BLaER1 (cell line): ENCODE measurements around the gene NEUROG1.
"Not testable (repeated sequence)": the region's sequence is repeated elsewhere in the genome, so short reads cannot be mapped to it uniquely, and the experiment has no call there.

Experiments
- H3K27ac ChIP-seq: shearing (Covaris generic); formaldehyde crosslinking; 2 replicates; pipeline ENCODE4 v1.8.1; 2022
- H3K27me3 ChIP-seq: shearing (Covaris generic); formaldehyde crosslinking; 2 replicates; pipeline ENCODE4 v1.8.1; 2022
- H3K36me3 ChIP-seq: shearing (Covaris generic); formaldehyde crosslinking; 2 replicates; pipeline ENCODE4 v1.8.1; 2022
- H3K4me1 ChIP-seq: shearing (Covaris generic); formaldehyde crosslinking; 2 replicates; pipeline ENCODE4 v1.8.1; 2022
- H3K4me2 ChIP-seq: shearing (Covaris generic); formaldehyde crosslinking; 2 replicates; pipeline ENCODE4 v1.8.1; 2022
- H3K4me3 ChIP-seq: shearing (Covaris generic); formaldehyde crosslinking; 2 replicates; pipeline ENCODE4 v1.8.1; 2022
- H3K9ac ChIP-seq: shearing (Covaris generic); formaldehyde crosslinking; 2 replicates; pipeline ENCODE4 v1.8.1; 2022
- H3K9me3 ChIP-seq: shearing (Covaris generic); formaldehyde crosslinking; 2 replicates; pipeline ENCODE4 v1.8.1; 2022
- H4K20me1 ChIP-seq: shearing (Covaris generic); formaldehyde crosslinking; 2 replicates; pipeline ENCODE4 v1.8.1; 2022
- Cebpa-rat ChIP-seq: shearing (Covaris generic); IDR thresholded peaks from 2 replicates; pipeline ENCODE4 v1.8.1; 2022

The NEUROG1 gene

DNA sequence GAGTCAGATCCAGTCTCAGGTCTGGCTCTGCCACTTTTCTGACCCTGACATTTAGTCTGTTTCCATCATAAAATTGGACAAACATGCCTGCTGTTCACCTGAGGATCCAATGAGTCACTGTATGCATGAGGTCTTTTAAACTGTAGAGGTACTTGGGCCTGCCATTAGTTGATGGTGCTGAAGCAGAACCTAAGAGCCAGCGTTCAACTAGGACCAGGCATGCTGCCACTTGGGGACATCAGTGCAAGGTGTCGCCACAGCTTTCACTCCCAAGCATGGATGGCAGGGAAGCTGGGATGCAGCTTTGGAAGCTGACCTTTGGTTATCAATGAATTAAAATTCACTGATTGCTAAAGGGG is 37.1 kb downstream of the NEUROG1 start:
- Histone ChIP-seq H3K4me1 (peaks cover 34% of the 10 kb centered on the region), H3K36me3 (no peaks in the 10 kb centered on the region), H3K4me3 (no peak overlapping the region), H3K4me2 (peak overlapping the region; percentile 24; the same call in 1 of the 2 replicates), H3K9me3 (no peaks in the 10 kb centered on the region), H4K20me1 (no peaks in the 10 kb centered on the region), H3K9ac (no peak overlapping the region), H3K27ac (no peak overlapping the region), H3K27me3 (peaks cover 13% of the 10 kb centered on the region)
- TF ChIP-seq Cebpa-rat, result no peak

GRCh38 chr5:135497971-135498636 is 37.7 kb downstream of the NEUROG1 start:
- no peak overlapping the region for H3K4me3 ChIP-seq

DNA sequence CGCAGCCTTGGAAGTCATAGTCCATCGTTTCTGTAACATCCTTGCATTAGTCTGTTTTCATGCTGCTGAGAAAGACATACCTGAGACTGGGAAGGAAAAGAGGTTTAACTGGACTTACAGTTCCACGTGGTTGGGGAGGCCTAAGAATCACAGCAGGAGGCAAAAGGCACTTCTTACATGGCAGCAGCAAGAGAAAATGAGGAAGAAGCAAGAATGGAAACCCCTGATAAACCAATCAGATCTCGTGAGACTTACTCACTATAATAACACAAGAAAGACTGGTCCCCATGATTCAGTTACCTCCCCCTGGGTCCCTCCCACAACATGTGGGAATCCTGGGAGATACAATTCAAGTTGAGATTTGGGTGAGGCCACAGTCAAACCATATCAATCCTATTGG is 40.2 kb downstream of the NEUROG1 start:
- not testable (repeated sequence) for H3K27ac ChIP-seq, H3K9ac ChIP-seq, H3K4me3 ChIP-seq, H3K4me2 ChIP-seq, H3K9me3 ChIP-seq, H4K20me1 ChIP-seq, H3K36me3 ChIP-seq
- Histone ChIP-seq H3K4me1 (peaks cover 12% of the 10 kb centered on the region), H3K27me3 (peaks cover 43% of the 10 kb centered on the region)

More at GRCh38 chr5:135497971-135498636, 37.7 kb downstream of the NEUROG1 start:
- H3K4me2 ChIP-seq, result peak overlapping the region; percentile 24; the same call in 1 of the 2 replicates
- no peak overlapping the region for H3K27ac ChIP-seq
- H3K27me3 ChIP-seq, result peaks cover 18% of the 10 kb centered on the region
- no peak overlapping the region for H3K9ac ChIP-seq
- no peaks in the 10 kb centered on the region for H3K9me3 ChIP-seq
- H3K4me1 ChIP-seq, result peaks cover 29% of the 10 kb centered on the region
- no peaks in the 10 kb centered on the region for H3K36me3 ChIP-seq
- no peak for TF ChIP-seq Cebpa-rat
- no peaks in the 10 kb centered on the region for H4K20me1 ChIP-seq

GRCh38 chr5:135494196-135494595 is 41.6 kb downstream of the NEUROG1 start:
- Histone ChIP-seq H3K4me3 (no peak overlapping the region), H3K9ac (no peak overlapping the region), H3K27me3 (peaks cover 57% of the 10 kb centered on the region), H4K20me1 (peaks cover 21% of the 10 kb centered on the region), H3K4me2 (no peak overlapping the region), H3K9me3 (peaks cover 11% of the 10 kb centered on the region; the same call in 1 of the 2 replicates), H3K27ac (no peak overlapping the region), H3K4me1 (peaks cover 25% of the 10 kb centered on the region), H3K36me3 (no peaks in the 10 kb centered on the region)
- TF ChIP-seq Cebpa-rat, result no peak

DNA sequence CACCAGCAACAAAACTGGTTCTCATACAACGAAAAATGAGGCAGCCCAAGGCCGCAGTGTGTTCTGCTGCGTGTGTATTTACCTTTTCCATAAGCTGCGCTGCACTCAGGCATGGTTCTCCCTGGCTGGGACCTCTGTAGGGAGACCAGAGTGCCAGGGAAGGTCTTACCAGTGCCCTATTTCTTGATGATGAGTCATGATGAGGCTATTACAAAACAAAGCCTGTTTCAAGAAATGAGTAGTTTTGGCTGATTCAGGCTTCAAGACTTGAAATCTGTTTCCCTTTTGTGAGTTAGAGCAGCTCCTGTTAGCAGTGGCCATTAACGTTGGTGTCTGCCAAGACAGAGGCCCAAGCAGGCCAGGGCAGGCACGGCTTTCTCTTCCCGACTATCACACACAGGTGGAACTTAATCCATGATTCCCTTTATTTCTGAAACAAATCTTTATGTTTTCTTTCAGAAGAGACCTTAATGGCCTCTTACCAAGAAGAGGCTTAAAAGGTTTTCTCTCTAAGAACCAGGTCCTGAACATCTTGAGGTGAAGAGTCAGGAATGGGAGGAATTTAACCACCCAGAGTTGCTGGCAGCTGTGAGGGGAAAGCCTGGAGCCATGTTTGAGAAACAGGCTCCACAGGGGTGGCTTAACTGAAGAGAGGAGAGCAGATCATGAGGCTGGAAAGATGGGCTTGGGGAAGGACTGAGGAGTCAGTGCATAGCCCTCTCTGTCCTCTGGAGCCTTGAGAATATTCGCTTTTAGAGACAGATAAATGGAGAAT is 42.2 kb downstream of the NEUROG1 start:
- Histone ChIP-seq H3K4me2 (no peak overlapping the region), H3K9ac (no peak overlapping the region), H3K27ac (no peak overlapping the region)

DNA sequence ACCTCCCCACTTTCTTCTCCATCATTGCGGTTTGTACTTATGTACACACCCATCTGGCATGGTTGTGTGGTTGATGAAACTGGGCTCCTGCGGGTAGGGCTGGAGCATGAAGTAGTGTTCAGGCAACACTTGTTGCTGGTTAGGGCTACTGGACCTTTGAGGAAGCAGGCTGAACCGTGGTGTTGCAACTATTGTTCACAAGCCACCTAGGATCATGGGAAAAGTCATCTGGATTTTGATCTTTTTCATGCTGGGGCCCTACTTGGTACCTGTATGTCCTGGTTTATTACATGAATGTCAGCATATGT is 43.5 kb downstream of the NEUROG1 start:
- Histone ChIP-seq H3K9me3 (peaks cover 11% of the 10 kb centered on the region; the same call in 1 of the 2 replicates), H3K36me3 (no peaks in the 10 kb centered on the region), H3K4me2 (no peak overlapping the region), H3K4me1 (peaks cover 20% of the 10 kb centered on the region), H3K27me3 (peaks cover 76% of the 10 kb centered on the region), H3K27ac (no peak overlapping the region), H4K20me1 (peaks cover 37% of the 10 kb centered on the region), H3K9ac (no peak overlapping the region), H3K4me3 (no peak overlapping the region)
- no peak for TF ChIP-seq Cebpa-rat

More for the DNA sequence above, 42.2 kb downstream of the NEUROG1 start:
- peaks cover 27% of the 10 kb centered on the region for H4K20me1 ChIP-seq
- H3K27me3 ChIP-seq, result peaks cover 63% of the 10 kb centered on the region
- peaks cover 25% of the 10 kb centered on the region for H3K4me1 ChIP-seq
- H3K9me3 ChIP-seq, result peaks cover 11% of the 10 kb centered on the region; the same call in 1 of the 2 replicates
- no peaks in the 10 kb centered on the region for H3K36me3 ChIP-seq
- TF ChIP-seq Cebpa-rat, result no peak
- H3K4me3 ChIP-seq, result no peak overlapping the region

GRCh38 chr5:135491552-135492318 is 44.0 kb downstream of the NEUROG1 start:
- Histone ChIP-seq H3K4me3 (no peak overlapping the region), H3K9me3 (peaks cover 11% of the 10 kb centered on the region; the same call in 1 of the 2 replicates), H3K9ac (no peak overlapping the region), H4K20me1 (peaks cover 37% of the 10 kb centered on the region), H3K4me2 (no peak overlapping the region; the same call in 1 of the 2 replicates), H3K27ac (no peak overlapping the region), H3K4me1 (peaks cover 20% of the 10 kb centered on the region), H3K36me3 (no peaks in the 10 kb centered on the region), H3K27me3 (peaks cover 81% of the 10 kb centered on the region)
- no peak for TF ChIP-seq Cebpa-rat

- Histone ChIP-seq H3K4me2 (no peak overlapping the region), H3K27me3 (peaks cover 88% of the 10 kb centered on the region), H3K9ac (no peak overlapping the region), H4K20me1 (peaks cover 37% of the 10 kb centered on the region), H3K36me3 (no peaks in the 10 kb centered on the region), H3K9me3 (peaks cover 11% of the 10 kb centered on the region; the same call in 1 of the 2 replicates), H3K4me1 (peaks cover 20% of the 10 kb centered on the region), H3K4me3 (no peak overlapping the region), H3K27ac (no peak overlapping the region)
- TF ChIP-seq Cebpa-rat, result no peak
Measured at GRCh38 chr5:135491038-135491551, 44.7 kb downstream of the NEUROG1 start.

DNA sequence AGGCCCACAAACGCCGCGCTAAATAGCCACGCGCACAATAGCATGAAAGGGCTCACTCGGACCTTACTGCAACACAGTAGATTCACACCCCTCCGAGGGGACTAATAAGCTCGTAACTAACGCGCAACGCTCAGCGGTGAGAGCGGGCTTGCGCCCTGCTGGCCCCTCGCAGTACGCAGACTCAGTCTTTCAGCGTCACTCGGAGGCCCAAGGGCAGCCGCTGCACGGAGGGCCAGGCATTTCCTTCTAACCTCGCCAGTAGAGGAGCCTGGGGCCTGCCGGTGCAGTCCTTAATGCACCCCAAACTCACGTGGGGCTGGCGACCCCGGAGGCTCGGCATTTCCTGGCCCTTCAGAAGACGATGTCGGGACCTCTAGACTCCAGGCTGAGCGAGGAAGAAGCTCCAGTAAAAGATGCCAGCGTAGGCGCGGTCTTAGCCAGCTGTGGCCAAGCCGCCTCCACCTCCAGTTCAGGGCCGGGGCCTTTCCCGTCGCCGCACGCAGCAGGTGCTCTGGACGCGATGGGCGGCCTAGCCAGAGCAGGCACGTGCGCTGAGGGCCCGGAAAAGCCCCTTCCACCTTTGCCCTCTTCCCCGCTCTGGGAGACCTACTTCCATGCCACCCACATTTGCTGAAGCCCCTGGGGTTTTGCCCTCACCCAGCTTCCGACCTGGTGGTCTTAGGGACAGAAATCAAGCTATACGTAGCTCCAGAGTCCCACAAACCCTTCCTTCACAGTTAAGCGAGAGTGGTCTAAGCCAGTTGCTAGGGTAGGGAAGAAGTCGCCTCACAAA is 45.3 kb downstream of the NEUROG1 start:
- no peak for TF ChIP-seq Cebpa-rat
- Histone ChIP-seq H3K27me3 (peaks cover 94% of the 10 kb centered on the region), H3K27ac (no peak overlapping the region), H4K20me1 (peaks cover 37% of the 10 kb centered on the region), H3K36me3 (no peaks in the 10 kb centered on the region), H3K9me3 (peaks cover 11% of the 10 kb centered on the region; the same call in 1 of the 2 replicates), H3K4me1 (peaks cover 20% of the 10 kb centered on the region), H3K9ac (no peak overlapping the region), H3K4me3 (peak overlapping the region; percentile 41; the same call in 1 of the 2 replicates), H3K4me2 (peak overlapping the region; percentile 66; the same call in 1 of the 2 replicates)
